HCT116 (cell line): ENCODE measurements around the gene SLC25A25. TPM values are rescaled to one million over a fixed set of nuclear protein-coding genes. Genes with fewer than 3 reads are reported as not detected.

Experiments
- ATAC-seq: fragments of 200-7000 bp; cut with Tn5 transposase; 2 replicates; pipeline ENCODE4 v1.9.1; 2020; ENCODE audit warnings: mild to moderate bottlenecking, moderate library complexity
- BruUV-seq: library from RNA; stranded (reverse); fragments of 400-500 nt; replicated peaks from 2 replicates; lab custom pipeline; 2021; lab: Mats Ljungman, UMichigan
- CTCF ChIA-PET: fragments of 300-600 bp; sonication (Branson Sonifier 250); formaldehyde crosslinking; loops from one replicate; lab custom pipeline; 2021; ENCODE audit warnings: antibody characterized with exemption; lab: Charles Lee
- POLR2A ChIA-PET: fragments of 300-600, 350-600 bp; sonication (Branson Sonifier 250); formaldehyde crosslinking; loops from one replicate; lab custom pipeline; 2021; ENCODE audit warnings: antibody characterized with exemption; lab: Charles Lee
- RAD21 ChIA-PET, 2 experiments: fragments of 300-600 bp; sonication (Branson Sonifier 250); formaldehyde crosslinking; loops; one replicate each; lab custom pipeline; 2023; ENCODE audit warnings: low total read pairs in 2 of 2; ENCODE audit not compliant: uncharacterized antibody in 2 of 2, unreplicated experiment in 2 of 2, low non-redundant PET in 1 of 2; lab: Charles Lee
- DNase-seq: peaks from one replicate; pipeline ENCODE4 v3.0.0-alpha.2; 2010; ENCODE audit warnings: low read depth, low spot score
- H2AFZ ChIP-seq: fragments of 200-600 bp; shearing (Covaris generic), sonication (generic); 2 replicates; pipeline ENCODE4 v1.6.1; 2017; ENCODE audit warnings: low read depth, mixed run types, mixed read lengths, antibody characterized with exemption, low read length; ENCODE audit not compliant: poor library complexity, severe bottlenecking
- H3K27ac ChIP-seq: 2 replicates; pipeline ENCODE4 v1.5.1; 2012; ENCODE audit warnings: low read depth, low read length
- H3K27me3 ChIP-seq: fragments of 200-600 bp; sonication (generic); 2 replicates; pipeline ENCODE4 v1.6.1; 2016; ENCODE audit warnings: mixed run types, low read length, mixed read lengths; ENCODE audit not compliant: insufficient read depth
- H3K36me3 ChIP-seq, 2 experiments: fragments of 200-500 bp in 1 of 2; fragments of 200-600 bp in 1 of 2; sonication (Bioruptor generic) in 1 of 2; sonication (generic) in 1 of 2; 2 replicates each; pipeline versions ENCODE4 v1.5.1 to v1.6.1; 2014 to 2016; ENCODE audit warnings: low read length in 2 of 2, inconsistent platforms in 1 of 2, mixed read lengths in 1 of 2, mixed run types in 1 of 2; ENCODE audit not compliant: insufficient read depth in 2 of 2, control insufficient read depth in 1 of 2
- H3K4me1 ChIP-seq, 2 experiments: fragments of 200-600 bp in 1 of 2; sonication (generic) in 1 of 2; 2 replicates each; pipeline versions ENCODE4 v1.5.1 to v1.6.1; 2012 to 2017; ENCODE audit warnings: low read length in 2 of 2, inconsistent platforms in 1 of 2, mild to moderate bottlenecking in 1 of 2, mixed read lengths in 1 of 2, mixed run types in 1 of 2, moderate library complexity in 1 of 2; ENCODE audit not compliant: insufficient read depth in 2 of 2, control insufficient read depth in 1 of 2
- H3K4me2 ChIP-seq: fragments of 200-600 bp; sonication (generic); 2 replicates; pipeline ENCODE4 v1.6.1; 2017; ENCODE audit warnings: mixed run types, low read length, mixed read lengths
- H3K4me3 ChIP-seq, 2 experiments: fragments of 200-600 bp in 1 of 2; sonication (generic) in 1 of 2; replicated peaks in 1 of 2; 2 replicates each; pipeline ENCODE4 v1.5.1; 2011 to 2016; ENCODE audit warnings: low read length in 2 of 2, control low read depth in 1 of 2, low read depth in 1 of 2, mild to moderate bottlenecking in 1 of 2, mixed read lengths in 1 of 2, mixed run types in 1 of 2
- H3K79me2 ChIP-seq: fragments of 200-600 bp; sonication (generic); 2 replicates; pipeline ENCODE4 v1.6.1; 2017; ENCODE audit warnings: mild to moderate bottlenecking, mixed run types, low read length, moderate library complexity, mixed read lengths; ENCODE audit not compliant: insufficient read depth
- H3K9ac ChIP-seq: fragments of 200-600 bp; sonication (generic); 2 replicates; pipeline ENCODE4 v1.6.1; 2016; ENCODE audit warnings: low read length, mixed read lengths
- H3K9me2 ChIP-seq: fragments of 200-600 bp; sonication (generic), shearing (Covaris generic); 2 replicates; pipeline ENCODE4 v1.6.1; 2017; ENCODE audit warnings: mixed run types, mild to moderate bottlenecking, moderate library complexity; ENCODE audit not compliant: insufficient read depth
- H3K9me3 ChIP-seq, 2 experiments: fragments of 200-500 bp in 1 of 2; fragments of 200-600 bp in 1 of 2; sonication (Bioruptor generic) in 1 of 2; sonication (generic) in 1 of 2; 2 replicates each; pipeline ENCODE4 v1.6.1; 2014 to 2017; ENCODE audit warnings: low read length in 2 of 2, mixed read lengths in 2 of 2, inconsistent platforms in 1 of 2, low read depth in 1 of 2, mild to moderate bottlenecking in 1 of 2, mixed run types in 1 of 2, moderate library complexity in 1 of 2; ENCODE audit not compliant: control insufficient read depth in 1 of 2, insufficient read depth in 1 of 2
- H4K20me1 ChIP-seq: fragments of 200-600 bp; sonication (generic), shearing (Covaris generic); 2 replicates; pipeline ENCODE4 v1.6.1; 2017; ENCODE audit warnings: mixed run types, mild to moderate bottlenecking, moderate library complexity; ENCODE audit not compliant: insufficient read depth
- ELF1 ChIP-seq: IDR thresholded peaks from 2 replicates; pipeline ENCODE4 v1.6.1; 2012; ENCODE audit warnings: low read depth, borderline replicate concordance
- EZH2 ChIP-seq: fragments of 200-600 bp; sonication (generic); IDR thresholded peaks from 2 replicates; pipeline ENCODE4 v1.6.1; 2017; ENCODE audit warnings: antibody characterized with exemption, mixed run types
- JUND ChIP-seq: IDR thresholded peaks from 2 replicates; pipeline ENCODE4 v1.6.1; 2012
- POLR2A ChIP-seq: IDR thresholded peaks from 2 replicates; pipeline ENCODE4 v1.7.0; 2011; ENCODE audit warnings: borderline replicate concordance; ENCODE audit not compliant: insufficient read depth, insufficient read length; ENCODE audit errors: extremely low read depth
- POLR2AphosphoS5 ChIP-seq: IDR thresholded peaks from 2 replicates; pipeline ENCODE4 v1.6.1; 2011; ENCODE audit warnings: mild to moderate bottlenecking, low read depth, low read length, moderate library complexity
- SIN3A ChIP-seq: IDR thresholded peaks from 2 replicates; pipeline ENCODE4 v1.6.1; 2012; ENCODE audit warnings: low read depth
- TCF7L2 ChIP-seq: IDR thresholded peaks from 2 replicates; pipeline ENCODE4 v1.7.0; 2011; ENCODE audit warnings: borderline replicate concordance, inconsistent platforms; ENCODE audit not compliant: insufficient read depth, insufficient read length; ENCODE audit errors: extremely low read depth
- YY1 ChIP-seq: IDR thresholded peaks from 2 replicates; pipeline ENCODE4 v1.6.1; 2011; ENCODE audit warnings: low read length, low read depth, moderate library complexity, mild to moderate bottlenecking; ENCODE audit not compliant: insufficient replicate concordance; ENCODE audit errors: extremely low read depth
- ZFX ChIP-seq: fragments of 450-650 bp; IDR thresholded peaks from 2 replicates; pipeline ENCODE4 v1.6.1; 2017
- intact Hi-C: fragments of 100-400 bp; cut with micrococcal nuclease; formaldehyde crosslinking; loops from 2 replicates; pipeline ENCODE4 v1.10.0; 2022
- total RNA-seq: library from RNA; stranded (reverse); gene quantifications from one replicate; pipeline ENCODE4 v1.2.1, GENCODE V29; 2021; ENCODE audit not compliant: unreplicated experiment
- TF ChIP-seq, protein P1 (sequence below): IDR thresholded peaks from 2 replicates; pipeline ENCODE4 v1.6.1; 2012
- TF ChIP-seq, protein P2 (sequence below): IDR thresholded peaks from 2 replicates; pipeline ENCODE4 v1.6.1; 2012
- TF ChIP-seq, protein P3 (sequence below): IDR thresholded peaks from 2 replicates; pipeline ENCODE4 v1.6.1; 2012; ENCODE audit warnings: low read depth

Gene SLC25A25
- total RNA-seq, 1 experiment from 2014 or later: 15.3 TPM

DNA sequence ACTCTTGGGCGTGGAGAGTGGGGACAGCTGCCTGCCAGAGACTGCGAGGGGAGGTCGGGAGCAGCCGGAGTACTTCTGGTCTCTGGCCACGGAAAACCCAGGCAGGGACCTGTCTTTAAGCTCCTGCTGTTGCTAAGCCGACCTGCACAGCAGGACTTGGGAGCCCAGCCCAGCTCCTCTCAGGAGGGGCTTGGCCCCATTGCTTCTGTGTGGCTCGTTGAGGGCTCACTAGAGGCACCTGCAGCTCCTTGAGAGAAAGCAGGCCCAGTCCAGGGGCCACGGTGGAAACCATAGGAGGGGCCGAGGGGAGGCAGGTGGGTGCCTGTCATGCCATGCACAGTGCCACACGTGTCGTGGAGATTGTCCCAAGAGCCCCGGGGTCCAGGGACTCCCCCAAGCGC is 77.9 kb downstream of the SLC25A25 start:
- Histone ChIP-seq H3K9ac (no peak overlapping the region), H2AFZ (no peak overlapping the region), H3K4me2 (no peak overlapping the region), H3K27me3 (no peaks in the 10 kb centered on the region), H4K20me1 (no peaks in the 10 kb centered on the region), H3K9me3 (no peaks in the 10 kb centered on the region), H3K4me1 (peaks cover 10 to 32% of the 10 kb centered on the region in 2 experiments), H3K36me3 (no peaks in the 10 kb centered on the region), H3K27ac (no peak overlapping the region), H3K9me2 (no peaks in the 10 kb centered on the region), H3K4me3 (no peak overlapping the region), H3K79me2 (no peaks in the 10 kb centered on the region)
- ChIA-PET CTCF (no interaction called here), RAD21 (no interaction called here), POLR2A (no interaction called here)
- DNase-seq (no peak), ATAC-seq (no peak)
- TF ChIP-seq YY1 (no peak), POLR2AphosphoS5 (no peak), JUND (no peak), TCF7L2 (no peak), ZFX (no peak), ELF1 (no peak), POLR2A (no peak)
- TF ChIP-seq, protein P1, sequence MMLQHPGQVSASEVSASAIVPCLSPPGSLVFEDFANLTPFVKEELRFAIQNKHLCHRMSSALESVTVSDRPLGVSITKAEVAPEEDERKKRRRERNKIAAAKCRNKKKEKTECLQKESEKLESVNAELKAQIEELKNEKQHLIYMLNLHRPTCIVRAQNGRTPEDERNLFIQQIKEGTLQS: no peak
- TF ChIP-seq, protein P2, sequence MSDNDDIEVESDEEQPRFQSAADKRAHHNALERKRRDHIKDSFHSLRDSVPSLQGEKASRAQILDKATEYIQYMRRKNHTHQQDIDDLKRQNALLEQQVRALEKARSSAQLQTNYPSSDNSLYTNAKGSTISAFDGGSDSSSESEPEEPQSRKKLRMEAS: no peak
- intact Hi-C loops: no loop called here
- no TSS peak for BruUV-seq

DNA sequence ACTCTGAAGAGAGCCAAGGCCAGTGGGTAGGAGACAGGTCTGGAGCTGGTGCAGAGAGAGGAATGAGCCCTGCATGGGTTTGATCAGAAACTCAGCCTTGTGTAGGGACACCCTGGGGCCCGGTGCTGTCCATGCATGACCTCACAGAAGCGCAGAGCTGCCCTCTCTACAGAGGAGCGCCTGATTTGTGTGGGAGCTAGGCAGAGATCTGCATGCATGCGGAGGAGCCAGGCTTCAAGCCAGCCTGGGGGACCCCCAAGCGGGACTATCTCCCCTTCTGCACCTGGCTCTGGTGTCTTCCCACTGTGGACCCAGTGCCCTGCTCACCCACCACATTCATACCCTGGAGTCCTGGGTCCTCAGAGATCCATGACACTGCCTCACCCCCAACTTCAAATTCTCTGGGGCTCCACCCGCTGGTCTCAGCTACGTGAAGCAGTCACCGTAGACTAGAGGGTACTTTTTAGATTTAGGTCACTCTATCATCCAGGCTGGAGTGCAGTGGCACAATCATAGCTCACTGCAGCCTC is 78.6 kb downstream of the SLC25A25 start:
- Histone ChIP-seq H3K9me3 (no peaks in the 10 kb centered on the region), H3K4me1 (peaks cover 10 to 33% of the 10 kb centered on the region in 2 experiments), H3K27me3 (no peaks in the 10 kb centered on the region), H2AFZ (no peak overlapping the region), H3K27ac (no peak overlapping the region), H3K36me3 (no peaks in the 10 kb centered on the region), H3K4me2 (no peak overlapping the region), H4K20me1 (no peaks in the 10 kb centered on the region), H3K9ac (no peak overlapping the region), H3K9me2 (no peaks in the 10 kb centered on the region), H3K4me3 (no peak overlapping the region), H3K79me2 (no peaks in the 10 kb centered on the region)
- no peak for DNase-seq
- ChIA-PET RAD21 (no interaction called here), CTCF (no interaction called here), POLR2A (no interaction called here)
- TF ChIP-seq, protein P3, sequence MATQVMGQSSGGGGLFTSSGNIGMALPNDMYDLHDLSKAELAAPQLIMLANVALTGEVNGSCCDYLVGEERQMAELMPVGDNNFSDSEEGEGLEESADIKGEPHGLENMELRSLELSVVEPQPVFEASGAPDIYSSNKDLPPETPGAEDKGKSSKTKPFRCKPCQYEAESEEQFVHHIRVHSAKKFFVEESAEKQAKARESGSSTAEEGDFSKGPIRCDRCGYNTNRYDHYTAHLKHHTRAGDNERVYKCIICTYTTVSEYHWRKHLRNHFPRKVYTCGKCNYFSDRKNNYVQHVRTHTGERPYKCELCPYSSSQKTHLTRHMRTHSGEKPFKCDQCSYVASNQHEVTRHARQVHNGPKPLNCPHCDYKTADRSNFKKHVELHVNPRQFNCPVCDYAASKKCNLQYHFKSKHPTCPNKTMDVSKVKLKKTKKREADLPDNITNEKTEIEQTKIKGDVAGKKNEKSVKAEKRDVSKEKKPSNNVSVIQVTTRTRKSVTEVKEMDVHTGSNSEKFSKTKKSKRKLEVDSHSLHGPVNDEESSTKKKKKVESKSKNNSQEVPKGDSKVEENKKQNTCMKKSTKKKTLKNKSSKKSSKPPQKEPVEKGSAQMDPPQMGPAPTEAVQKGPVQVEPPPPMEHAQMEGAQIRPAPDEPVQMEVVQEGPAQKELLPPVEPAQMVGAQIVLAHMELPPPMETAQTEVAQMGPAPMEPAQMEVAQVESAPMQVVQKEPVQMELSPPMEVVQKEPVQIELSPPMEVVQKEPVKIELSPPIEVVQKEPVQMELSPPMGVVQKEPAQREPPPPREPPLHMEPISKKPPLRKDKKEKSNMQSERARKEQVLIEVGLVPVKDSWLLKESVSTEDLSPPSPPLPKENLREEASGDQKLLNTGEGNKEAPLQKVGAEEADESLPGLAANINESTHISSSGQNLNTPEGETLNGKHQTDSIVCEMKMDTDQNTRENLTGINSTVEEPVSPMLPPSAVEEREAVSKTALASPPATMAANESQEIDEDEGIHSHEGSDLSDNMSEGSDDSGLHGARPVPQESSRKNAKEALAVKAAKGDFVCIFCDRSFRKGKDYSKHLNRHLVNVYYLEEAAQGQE: no peak
- TF ChIP-seq TCF7L2 (no peak), EZH2 (no peak), SIN3A (no peak)
- TF ChIP-seq, protein P2: no peak
- no TSS peak for BruUV-seq
- no peak for ATAC-seq
- intact Hi-C loops: no loop called here
